ENCODE measurements around the gene PADI6.
"Not testable (repeated sequence)": the region's sequence is repeated elsewhere in the genome, so short reads cannot be mapped to it uniquely, and the experiment has no call there.

PADI6 gene

GRCh38 chr1:17405898-17406759 lies 34.1 kb downstream of the PADI6 start:
- DNase-seq, result peak; percentile 14 to 20

GRCh38 chr1:17406760-17407475 lies 34.9 kb downstream of the PADI6 start:
- not testable (repeated sequence) for DNase-seq

GRCh38 chr1:17407786-17408514 lies 36.0 kb downstream of the PADI6 start:
- not testable (repeated sequence) for DNase-seq

- DNase-seq, result no peak
Measured at GRCh38 chr1:17409391-17409811, 37.4 kb downstream of the PADI6 start.

- DNase-seq, result no peak
Measured at GRCh38 chr1:17412093-17412870, 40.3 kb downstream of the PADI6 start.

- no peak for DNase-seq
Measured at GRCh38 chr1:17414022-17414421, 42.0 kb downstream of the PADI6 start.

GRCh38 chr1:17416389-17416788 lies 44.4 kb downstream of the PADI6 start:
- no peak for DNase-seq

GRCh38 chr1:17419626-17420328 lies 47.8 kb downstream of the PADI6 start:
- DNase-seq, result peak; percentile 35 to 39

GRCh38 chr1:17420391-17420918 lies 48.5 kb downstream of the PADI6 start:
- DNase-seq, result no peak

GRCh38 chr1:17422461-17422860 lies 50.5 kb downstream of the PADI6 start:
- DNase-seq, result no peak

DNA sequence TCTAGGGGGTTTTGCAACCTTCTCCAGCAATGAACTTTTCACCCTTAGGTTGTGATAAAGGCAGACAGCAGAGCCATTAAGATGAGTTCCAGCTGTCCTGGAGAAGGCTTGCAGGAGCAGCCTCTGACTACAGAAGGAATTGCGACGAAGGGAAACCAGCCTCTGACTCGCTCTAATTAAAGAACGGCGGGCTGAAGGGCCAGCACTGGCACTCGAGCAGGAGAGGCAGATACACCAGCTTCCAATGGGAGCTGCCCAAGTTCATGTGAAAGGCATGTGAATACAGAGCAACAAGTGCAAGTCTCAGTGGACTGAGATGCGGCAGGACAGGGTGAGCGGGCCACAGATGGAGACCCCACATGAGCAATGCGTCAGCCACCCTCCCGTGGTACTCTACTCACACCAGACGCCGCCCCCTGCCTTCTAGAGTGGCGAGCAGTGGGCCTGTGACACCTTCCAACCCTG lies 51.8 kb downstream of the PADI6 start:
- DNase-seq, result no peak

DNA sequence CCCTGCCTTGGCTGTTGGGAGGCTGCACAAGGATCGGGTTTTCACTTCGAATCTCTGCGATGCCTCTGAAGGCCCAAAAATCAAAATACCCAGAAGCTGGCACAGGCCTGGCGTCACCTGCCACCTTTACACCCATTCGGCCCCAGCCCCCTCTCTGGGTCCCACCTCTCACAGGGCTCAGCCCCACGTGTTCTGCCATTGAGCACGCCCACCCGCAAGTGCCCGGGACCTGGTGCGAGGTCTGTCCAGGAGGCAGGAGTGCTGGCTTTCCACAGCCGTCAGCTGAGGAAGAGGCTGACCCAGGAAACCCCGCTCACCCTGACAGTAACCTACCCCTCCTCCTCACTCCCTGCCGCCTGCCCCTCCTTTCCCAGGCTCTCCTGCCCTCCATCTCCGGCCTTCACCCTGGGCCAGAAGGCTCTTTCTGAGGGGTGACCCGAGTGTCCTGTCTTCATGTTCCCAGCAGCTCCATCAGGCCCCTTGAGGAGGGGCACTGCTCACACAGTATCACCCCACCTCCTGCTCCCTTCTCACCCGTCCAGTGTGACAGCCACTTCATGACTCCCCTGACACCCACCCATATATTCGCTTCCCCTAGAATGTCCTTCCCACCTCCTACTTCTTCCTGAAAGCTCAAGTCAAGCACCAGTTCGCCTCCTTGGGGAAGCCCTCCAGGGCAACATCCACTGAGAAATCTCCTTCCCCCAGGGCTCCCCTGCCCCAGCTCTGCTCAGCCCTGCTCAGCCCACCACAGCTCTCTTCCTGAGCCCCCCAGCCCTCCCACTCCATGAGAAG lies 54.0 kb downstream of the PADI6 start:
- no peak for DNase-seq

DNA sequence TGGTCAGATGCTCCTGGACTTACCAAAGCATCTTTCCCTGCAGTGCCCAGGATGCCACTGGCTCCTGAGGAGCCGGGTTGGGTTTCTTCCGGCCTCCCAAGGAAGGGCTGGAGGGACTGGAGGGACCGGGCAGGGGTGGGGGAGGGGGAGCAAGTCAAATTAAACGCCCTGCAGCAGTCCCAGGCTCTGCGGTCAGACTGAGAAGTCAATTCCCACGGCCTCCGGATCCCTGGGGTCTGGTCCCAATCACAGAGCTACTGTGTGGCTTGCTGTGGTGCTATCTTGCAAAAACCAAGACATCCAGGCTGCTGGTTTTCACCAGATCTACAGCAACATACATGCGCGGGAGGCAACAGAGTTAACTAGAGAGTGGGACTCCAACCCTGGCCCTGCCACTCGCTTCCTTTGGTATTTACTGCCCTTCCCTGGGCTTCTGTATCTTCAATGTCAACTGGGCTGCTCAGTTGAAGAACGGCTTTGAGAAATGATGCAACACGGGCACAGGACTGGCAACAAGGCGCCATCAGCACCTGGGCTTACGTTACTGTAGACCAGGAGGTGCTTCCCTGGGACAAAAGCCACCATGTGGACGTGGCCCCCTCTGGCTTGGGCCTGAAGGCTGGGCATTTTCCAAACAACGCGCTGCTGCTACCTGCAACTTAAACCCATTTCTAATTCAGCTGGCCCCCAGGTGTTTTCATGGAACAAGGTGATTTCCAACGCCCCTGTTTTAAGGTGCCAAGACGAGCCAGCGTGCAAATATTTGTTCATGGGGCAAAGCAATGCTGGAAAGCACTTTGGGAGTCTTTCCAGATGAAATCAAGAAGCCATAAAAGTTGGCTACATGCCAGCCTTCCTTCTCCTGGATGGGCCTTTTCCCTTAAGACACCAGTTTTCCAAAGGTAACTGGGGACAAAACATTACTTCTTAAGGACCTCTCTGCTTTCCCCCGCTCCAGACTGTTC lies 56.0 kb downstream of the PADI6 start:
- no peak for DNase-seq

DNA sequence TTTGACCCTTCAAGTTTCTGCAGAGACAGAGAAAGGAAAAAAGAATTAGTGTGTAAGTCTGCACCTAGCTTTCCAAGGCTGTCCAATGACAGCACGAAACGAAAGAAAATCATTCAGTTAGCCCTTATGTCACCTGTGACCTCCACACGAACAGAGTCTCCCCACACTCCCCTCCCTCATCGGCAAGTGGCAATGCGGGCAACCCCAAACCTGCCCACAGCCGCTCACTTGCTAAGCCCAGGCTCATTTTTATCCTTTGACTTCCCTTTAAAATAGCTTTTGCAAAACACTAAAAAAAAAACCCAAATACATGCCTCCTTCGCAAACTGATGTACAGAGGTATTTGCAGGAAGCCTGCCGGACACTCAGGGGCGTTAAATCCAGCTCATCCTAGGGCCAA lies 57.2 kb downstream of the PADI6 start:
- no peak for DNase-seq

GRCh38 chr1:17432412-17432811 lies 60.4 kb downstream of the PADI6 start:
- no peak for DNase-seq

DNA sequence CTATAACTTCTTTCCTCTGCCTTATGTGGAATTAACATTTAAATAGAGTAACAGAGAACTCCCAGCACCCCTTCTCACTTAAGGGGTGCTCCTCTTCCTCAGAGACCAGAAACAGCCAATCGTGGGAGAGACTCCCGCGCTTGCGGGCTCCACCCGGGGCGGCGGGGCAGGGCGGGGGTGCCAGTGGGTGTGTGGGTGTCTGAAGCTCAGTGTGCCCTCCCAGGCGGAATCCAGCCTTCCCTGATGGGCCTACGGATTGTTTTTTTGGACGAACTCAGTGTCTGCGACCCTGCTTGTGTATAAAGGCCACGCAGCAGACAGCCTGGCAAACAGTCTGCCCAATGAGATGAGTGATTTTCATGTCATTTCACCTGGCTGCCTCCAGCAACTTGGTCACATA lies 61.3 kb downstream of the PADI6 start:
- DNase-seq, result no peak

- no peak for DNase-seq
Measured at GRCh38 chr1:17434016-17434415, 62.0 kb downstream of the PADI6 start.

DNA sequence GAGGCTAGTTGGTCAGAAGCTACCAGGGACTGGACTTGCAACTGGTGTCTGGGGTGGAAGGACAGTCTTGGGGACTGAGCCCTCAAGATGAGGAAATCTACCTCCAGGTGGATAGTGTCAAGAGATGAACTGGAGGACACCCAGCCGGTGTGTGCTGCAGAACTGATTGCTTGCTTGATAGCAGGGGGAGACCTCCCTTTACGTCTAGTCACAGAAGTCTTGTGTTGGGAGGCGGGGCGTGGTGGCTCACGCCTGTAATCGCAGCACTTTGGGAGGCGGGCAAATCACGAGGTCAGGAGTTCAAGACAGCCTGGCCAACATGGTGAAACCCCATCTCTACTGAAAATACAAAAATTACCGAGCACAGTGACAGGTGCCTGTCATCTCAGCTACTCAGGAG lies 62.6 kb downstream of the PADI6 start:
- DNase-seq, result no peak

GRCh38 chr1:17436380-17437174 lies 64.6 kb downstream of the PADI6 start:
- DNase-seq, result no peak
